Measurements from ENCODE around the gene ORAI1.

Gene ORAI1

DNA sequence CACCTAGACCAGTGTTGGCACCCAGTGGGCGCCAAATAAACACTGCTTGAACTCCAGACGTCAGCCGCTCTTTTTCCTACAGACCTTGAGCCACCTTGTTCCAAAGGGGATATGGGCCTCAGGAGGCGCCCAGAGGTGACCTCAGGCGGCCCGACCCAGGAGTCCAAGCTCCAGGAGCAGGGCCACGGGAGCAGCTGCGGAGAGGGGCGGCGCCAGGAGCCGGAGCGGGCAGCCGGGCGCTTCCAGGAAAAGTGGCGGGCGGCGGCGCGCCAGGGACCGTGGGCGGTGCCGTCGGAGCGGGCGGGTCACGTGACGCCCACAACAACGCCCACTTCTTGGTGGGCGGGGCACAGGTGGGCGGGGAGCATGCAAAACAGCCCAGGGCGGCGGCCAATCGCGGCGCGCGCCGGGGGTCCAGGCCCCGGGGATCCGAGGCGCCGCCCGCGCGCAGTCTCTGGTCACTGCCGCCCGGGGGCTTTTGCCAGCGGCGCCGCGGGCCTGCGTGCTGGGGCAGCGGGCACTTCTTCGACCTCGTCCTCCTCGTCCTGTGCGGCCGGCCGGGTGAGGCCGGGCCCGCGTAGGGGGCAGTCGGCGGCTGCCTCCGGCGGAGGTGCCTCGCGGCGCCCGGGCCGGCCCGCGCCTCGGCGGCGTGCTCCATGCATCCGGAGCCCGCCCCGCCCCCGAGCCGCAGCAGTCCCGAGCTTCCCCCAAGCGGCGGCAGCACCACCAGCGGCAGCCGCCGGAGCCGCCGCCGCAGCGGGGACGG is at the start of gene ORAI1:
ORAI1 (plus strand) TSS at position 444 of the 766 bp plus-strand sequence.
- Histone ChIP-seq H3K4me1 (ENCODE audit: insufficient read depth, low read length) (peaks cover 20% of the 10 kb centered on the region), H3K36me3 (ENCODE audit: insufficient read depth, low read length) (no peaks in the 10 kb centered on the region), H3K9ac (ENCODE audit: low read length) (peak within 1 kb of the TSS; percentile 41), H3K4me3 (ENCODE audit: low read depth in 1 of 2, low read length in 2 of 2) (peak within 1 kb of the TSS; percentile 66 to 80), H3K9me3 (ENCODE audit: low read length) (no peaks in the 10 kb centered on the region), H3K27me3 (ENCODE audit: control insufficient read depth in 1 of 2, insufficient read depth in 2 of 2, low read length in 2 of 2) (no peaks in the 10 kb centered on the region), H3K27ac (ENCODE audit: low read depth, low read length) (peak within 1 kb of the TSS; percentile 88)

DNA sequence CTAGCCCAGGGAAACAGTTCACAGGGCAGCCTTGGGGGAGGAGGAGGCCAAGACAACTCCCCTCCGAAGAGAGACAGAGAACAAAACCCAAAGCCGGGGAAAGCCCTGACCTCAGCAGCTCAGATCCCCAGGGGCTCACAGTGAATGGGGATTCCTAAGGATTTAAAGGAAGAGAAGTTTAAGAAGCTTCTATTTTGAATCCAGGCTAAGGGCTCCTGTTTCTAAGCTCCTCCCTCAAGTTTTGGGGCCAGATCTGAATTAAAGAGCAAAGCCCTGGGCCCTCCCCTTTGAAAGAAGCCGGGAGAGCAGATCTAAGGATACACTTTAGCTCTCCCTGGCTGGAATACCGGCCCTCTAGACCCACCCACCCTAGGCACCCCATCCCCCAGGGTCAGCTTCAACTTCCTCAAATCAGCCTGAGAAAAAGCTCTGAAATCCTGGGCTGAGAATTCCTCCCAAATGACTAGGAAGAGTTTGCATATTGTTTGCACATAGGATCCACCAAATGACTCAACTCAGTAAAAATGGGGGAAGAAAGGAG is 49.4 kb upstream of the ORAI1 start:
- Histone ChIP-seq H3K9ac (ENCODE audit: low read length) (no peak overlapping the region), H3K9me3 (ENCODE audit: low read length) (no peaks in the 10 kb centered on the region), H3K27me3 (ENCODE audit: control insufficient read depth in 1 of 2, insufficient read depth in 2 of 2, low read length in 2 of 2) (no peaks in the 10 kb centered on the region), H3K27ac (ENCODE audit: low read depth, low read length) (no peak overlapping the region), H3K4me3 (ENCODE audit: low read depth in 1 of 2, low read length in 2 of 2) (no peak overlapping the region), H3K36me3 (ENCODE audit: insufficient read depth, low read length) (peaks cover 23% of the 10 kb centered on the region), H3K4me1 (ENCODE audit: insufficient read depth, low read length) (peaks cover 32% of the 10 kb centered on the region)

DNA sequence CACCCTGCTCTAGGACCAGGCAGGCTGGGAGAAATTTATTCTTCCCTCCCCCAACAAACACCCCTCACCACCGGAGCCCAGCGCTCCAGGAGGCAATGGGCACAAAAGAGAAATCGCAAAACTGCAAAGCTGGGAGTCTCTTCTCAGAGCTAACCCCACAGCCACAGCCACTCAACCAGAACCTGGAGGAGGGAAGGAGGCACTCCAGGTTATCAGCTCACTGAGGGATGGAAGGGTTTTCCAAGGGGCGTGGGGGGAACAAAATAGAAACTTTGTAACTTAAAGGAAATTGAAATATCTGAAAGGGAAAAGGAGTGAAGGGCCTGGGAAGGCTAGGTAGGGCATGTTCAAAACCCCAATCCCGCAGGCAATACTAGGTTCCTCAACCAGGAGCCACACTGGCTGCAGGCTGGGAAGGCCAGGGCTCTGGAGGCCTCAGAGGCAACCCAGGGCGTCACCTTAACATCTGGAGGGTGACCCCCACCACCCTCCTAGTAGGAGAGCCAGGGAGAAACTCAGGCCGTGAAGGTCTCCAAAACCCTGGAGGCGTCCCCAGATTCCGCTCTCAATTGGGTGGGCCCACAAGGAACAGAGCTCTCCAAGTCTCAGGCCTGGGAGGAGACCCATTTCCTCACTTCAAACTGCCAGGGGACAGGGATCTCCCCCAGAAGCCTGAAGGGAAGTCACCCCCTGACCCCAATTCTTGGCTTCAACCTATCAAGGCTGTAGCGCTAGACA is 48.7 kb upstream of the ORAI1 start:
- Histone ChIP-seq H3K9ac (ENCODE audit: low read length) (peak overlapping the region; percentile 39), H3K27ac (ENCODE audit: low read depth, low read length) (peak overlapping the region; percentile 93), H3K4me1 (ENCODE audit: insufficient read depth, low read length) (peaks cover 38% of the 10 kb centered on the region), H3K9me3 (ENCODE audit: low read length) (no peaks in the 10 kb centered on the region), H3K27me3 (ENCODE audit: control insufficient read depth in 1 of 2, insufficient read depth in 2 of 2, low read length in 2 of 2) (no peaks in the 10 kb centered on the region), H3K36me3 (ENCODE audit: insufficient read depth, low read length) (peaks cover 23% of the 10 kb centered on the region), H3K4me3 (ENCODE audit: low read depth in 1 of 2, low read length in 2 of 2) (peak overlapping the region; percentile 46 to 70)

DNA sequence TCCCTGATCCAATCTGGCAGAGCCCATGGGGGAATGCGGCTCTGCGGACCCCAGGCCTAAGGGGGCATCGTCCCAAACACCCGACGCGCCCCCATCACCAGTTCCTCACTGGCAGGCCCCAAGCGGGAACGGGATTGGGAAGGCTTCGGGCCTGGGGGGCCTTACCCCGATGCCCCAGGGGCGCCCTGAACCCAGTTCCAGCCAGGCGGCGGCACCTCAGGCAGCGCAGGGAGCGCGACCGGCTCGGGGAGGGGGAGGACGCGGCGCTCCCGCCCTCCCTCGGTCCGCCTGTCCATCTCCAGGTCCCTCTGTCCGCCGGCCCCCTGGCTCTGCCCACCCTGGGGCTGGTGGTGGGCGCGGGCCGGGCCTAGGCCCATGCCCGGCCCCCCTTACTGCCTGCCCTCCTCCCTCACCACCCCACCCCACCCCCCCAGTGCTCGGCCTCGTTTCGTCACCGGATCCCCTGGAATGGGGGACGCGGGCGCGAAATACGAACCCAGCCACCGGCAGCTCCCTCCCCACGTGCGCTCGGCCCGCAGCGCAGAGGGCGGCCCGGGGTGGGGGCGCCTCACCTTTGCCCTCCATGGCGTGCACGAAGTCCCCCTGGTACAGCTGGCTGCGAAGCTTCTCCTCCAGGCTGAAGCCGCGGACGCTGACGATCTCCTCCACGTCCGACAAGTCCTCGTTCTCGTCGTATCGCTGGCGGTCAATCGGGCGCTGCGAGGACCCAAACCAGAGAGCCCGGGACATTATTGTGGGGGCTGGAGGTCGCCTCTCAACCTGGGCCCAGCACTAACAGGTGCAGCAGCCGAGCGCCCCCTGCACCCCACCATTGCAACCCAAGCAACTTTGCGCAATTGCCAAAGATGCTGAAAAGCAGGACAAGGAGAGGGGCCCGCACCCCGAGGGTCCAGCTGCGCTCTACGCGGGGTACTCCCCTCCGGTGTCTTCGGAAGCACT is 47.8 kb upstream of the ORAI1 start:
- Histone ChIP-seq H3K9me3 (ENCODE audit: low read length) (no peaks in the 10 kb centered on the region), H3K4me1 (ENCODE audit: insufficient read depth, low read length) (peaks cover 41% of the 10 kb centered on the region), H3K4me3 (ENCODE audit: low read depth in 1 of 2, low read length in 2 of 2) (peak overlapping the region; percentile 46 to 70), H3K9ac (ENCODE audit: low read length) (peak overlapping the region; percentile 39), H3K27ac (ENCODE audit: low read depth, low read length) (peak overlapping the region; percentile 93), H3K27me3 (ENCODE audit: control insufficient read depth in 1 of 2, insufficient read depth in 2 of 2, low read length in 2 of 2) (no peaks in the 10 kb centered on the region), H3K36me3 (ENCODE audit: insufficient read depth, low read length) (peaks cover 23% of the 10 kb centered on the region)

DNA sequence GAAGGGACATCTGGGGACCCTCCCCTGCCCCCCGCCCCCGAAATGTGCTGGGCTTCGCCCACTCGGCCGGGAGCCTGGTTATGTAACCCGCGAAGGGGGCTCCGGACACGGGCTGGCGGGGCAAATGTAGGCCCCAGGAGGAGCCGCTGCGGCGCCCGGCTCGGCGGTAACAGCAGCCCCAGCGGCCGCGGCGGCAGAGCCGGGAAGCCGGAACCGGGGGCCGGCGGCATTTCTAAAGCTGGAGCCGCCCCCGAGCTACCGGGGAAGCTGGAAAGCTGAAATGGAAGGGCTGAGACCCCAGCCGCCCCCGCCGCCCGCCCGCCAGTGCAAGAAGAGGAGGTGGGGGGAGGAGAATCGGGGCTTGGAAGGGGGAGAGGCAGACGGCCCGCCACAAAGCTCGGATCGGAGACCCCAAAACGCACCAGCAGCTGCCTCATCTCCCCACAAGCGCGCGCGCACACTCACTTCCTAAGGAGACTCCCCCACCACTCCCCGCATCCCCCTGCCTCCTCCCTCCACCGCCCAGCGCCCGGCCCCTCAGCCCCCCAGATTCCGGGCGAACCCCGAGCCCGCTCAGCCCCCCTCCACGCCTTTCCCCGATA is 47.0 kb upstream of the ORAI1 start:
- Histone ChIP-seq H3K36me3 (ENCODE audit: insufficient read depth, low read length) (peaks cover 17% of the 10 kb centered on the region), H3K27ac (ENCODE audit: low read depth, low read length) (peak overlapping the region; percentile 93), H3K9me3 (ENCODE audit: low read length) (no peaks in the 10 kb centered on the region), H3K27me3 (ENCODE audit: control insufficient read depth in 1 of 2, insufficient read depth in 2 of 2, low read length in 2 of 2) (no peaks in the 10 kb centered on the region), H3K4me1 (ENCODE audit: insufficient read depth, low read length) (peaks cover 41% of the 10 kb centered on the region), H3K9ac (ENCODE audit: low read length) (no peak overlapping the region), H3K4me3 (ENCODE audit: low read depth in 1 of 2, low read length in 2 of 2) (peak overlapping the region; percentile 46 to 70)

DNA sequence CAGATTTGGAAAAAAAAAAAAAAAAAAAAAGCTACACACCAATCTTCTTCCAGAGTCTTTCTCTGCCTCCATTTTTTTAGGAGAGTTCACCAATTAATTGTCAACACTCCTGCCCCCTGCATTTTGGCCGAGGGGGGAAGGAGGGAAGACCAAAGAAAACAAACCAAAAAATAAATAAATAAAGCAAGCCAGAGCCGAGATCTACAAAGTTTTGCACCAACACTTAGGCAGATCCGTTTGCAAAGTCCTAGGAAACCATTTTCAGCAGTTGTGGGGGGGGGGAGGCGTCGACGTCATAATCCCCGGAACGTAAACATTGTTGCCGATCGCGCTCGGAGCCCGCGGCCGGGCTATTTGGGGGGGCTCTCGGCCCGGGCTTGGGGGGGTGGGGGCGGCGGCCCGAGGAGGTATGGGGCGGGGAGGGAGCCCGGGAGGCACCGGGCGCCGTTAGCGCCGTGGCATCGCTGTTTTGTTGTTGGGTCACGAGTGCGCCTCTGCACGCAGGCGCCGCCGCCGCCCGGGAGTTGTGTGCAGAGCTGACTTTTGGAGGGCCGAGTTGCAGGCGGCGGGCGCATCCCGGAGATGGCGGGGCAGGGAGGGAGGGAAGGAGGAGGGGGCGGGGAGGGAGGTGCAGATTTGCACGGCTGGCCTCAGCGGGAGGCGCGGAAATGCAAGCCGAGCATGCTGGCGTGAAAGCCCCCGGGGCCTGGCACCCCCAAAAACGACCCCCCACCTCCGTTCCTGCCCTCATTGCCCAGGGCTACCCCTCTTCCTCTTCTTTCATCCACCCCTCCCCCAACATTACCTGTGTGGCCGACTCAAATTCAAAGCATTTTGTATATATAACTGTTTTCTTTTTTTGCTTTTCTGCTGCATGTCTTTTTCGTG is 46.1 kb upstream of the ORAI1 start:
- Histone ChIP-seq H3K27ac (ENCODE audit: low read depth, low read length) (peak overlapping the region; percentile 93), H3K4me3 (ENCODE audit: low read depth in 1 of 2, low read length in 2 of 2) (peak overlapping the region; percentile 46 to 70), H3K9me3 (ENCODE audit: low read length) (no peaks in the 10 kb centered on the region), H3K4me1 (ENCODE audit: insufficient read depth, low read length) (peaks cover 41% of the 10 kb centered on the region), H3K27me3 (ENCODE audit: control insufficient read depth in 1 of 2, insufficient read depth in 2 of 2, low read length in 2 of 2) (no peaks in the 10 kb centered on the region), H3K36me3 (ENCODE audit: insufficient read depth, low read length) (peaks cover 9% of the 10 kb centered on the region), H3K9ac (ENCODE audit: low read length) (no peak overlapping the region)

DNA sequence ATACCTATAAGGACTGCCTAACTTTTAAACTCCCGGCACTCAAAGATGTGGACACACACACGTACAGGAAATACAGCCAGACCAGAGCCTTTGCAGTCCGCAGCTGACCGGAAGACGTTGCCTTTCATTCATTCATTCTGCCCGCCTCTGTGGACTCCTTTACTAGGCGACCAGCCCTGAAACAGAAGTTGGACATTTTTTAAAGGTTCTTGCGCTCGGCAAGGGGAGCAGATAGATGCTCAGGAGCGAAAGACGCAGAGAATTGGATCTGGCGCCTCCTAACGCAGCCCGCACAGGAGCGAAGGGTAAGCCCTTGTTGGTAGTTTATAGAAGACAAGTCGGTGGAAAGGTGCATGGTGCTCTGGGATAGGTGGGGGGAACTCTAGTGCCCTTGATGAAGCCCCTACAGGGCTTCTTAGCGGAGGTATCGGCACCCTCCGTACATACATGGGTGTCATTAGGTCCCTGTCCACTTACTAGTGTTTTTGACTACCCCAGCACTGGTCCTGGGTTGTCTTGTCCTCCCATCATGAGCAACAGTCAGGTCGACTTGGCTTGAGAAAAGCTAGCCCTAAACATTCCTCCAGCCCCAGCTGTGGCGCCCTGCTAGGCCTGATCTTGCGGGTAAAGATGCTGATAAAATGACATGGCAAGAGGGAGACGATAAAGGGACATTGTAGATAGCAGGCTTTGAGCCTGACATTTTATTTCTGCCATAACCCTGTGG is 45.2 kb upstream of the ORAI1 start, which contains the start of gene KDM2B:
KDM2B (minus strand) TSS at position 65 of the 727 bp plus-strand sequence. CDS start 112 bp downstream, outside the sequence.
- Histone ChIP-seq H3K27ac (ENCODE audit: low read depth, low read length) (peak within 1 kb of the TSS; percentile 93), H3K36me3 (ENCODE audit: insufficient read depth, low read length) (no peaks in the 10 kb centered on the region), H3K4me3 (ENCODE audit: low read depth in 1 of 2, low read length in 2 of 2) (peak within 1 kb of the TSS; percentile 46 to 70), H3K9ac (ENCODE audit: low read length) (peak within 1 kb of the TSS; percentile 34), H3K27me3 (ENCODE audit: control insufficient read depth in 1 of 2, insufficient read depth in 2 of 2, low read length in 2 of 2) (no peaks in the 10 kb centered on the region), H3K9me3 (ENCODE audit: low read length) (no peaks in the 10 kb centered on the region), H3K4me1 (ENCODE audit: insufficient read depth, low read length) (peaks cover 41% of the 10 kb centered on the region)

DNA sequence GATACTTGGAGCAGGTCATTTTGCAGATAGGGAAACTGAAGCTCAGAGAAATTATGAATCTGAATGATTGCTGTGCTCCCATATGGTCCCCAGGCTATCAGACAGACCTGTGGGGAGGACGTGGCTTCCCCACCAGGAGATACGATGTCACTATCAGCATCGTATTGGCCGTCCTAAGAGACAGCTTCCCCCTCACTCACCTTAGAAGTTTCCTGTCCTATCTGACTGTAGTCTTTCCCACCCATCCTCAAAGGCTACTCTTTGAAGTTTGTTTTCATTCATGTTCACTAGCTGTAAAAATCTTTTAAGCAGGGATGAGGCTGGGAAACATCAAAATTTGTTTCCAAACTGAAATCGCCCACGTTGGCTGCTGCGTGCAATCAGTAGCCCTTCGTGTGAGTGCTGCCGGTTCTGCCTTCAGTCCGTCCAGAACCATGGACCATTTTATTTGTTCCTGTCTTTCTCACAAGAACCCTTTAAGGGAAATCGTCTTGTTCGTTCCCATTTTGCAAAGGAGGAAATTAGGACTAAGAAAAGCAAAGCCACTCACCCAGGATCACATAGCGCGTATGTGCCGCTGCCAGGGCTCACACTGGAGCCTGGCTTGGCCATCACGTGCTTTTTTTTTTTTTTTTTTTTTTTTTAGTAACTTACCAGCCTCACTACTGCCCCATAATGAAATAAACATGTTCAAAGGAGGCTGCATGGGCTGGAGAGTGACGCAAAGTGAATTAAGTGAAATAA is 44.5 kb upstream of the ORAI1 start:
- peak overlapping the region; percentile 15 to 70 for H3K4me3 ChIP-seq (ENCODE audit: low read depth in 1 of 2, low read length in 2 of 2)
- H3K36me3 ChIP-seq (ENCODE audit: insufficient read depth, low read length): no peaks in the 10 kb centered on the region
- H3K9ac ChIP-seq (ENCODE audit: low read length): peak overlapping the region; percentile 34
- peaks cover 36% of the 10 kb centered on the region for H3K4me1 ChIP-seq (ENCODE audit: insufficient read depth, low read length)
- no peaks in the 10 kb centered on the region for H3K27me3 ChIP-seq (ENCODE audit: control insufficient read depth in 1 of 2, insufficient read depth in 2 of 2, low read length in 2 of 2)
- peak overlapping the region; percentile 93 for H3K27ac ChIP-seq (ENCODE audit: low read depth, low read length)
- no peaks in the 10 kb centered on the region for H3K9me3 ChIP-seq (ENCODE audit: low read length)
